Esophagus (tissue), 2 donors: ENCODE data around the gene FAM227B. TPM values are rescaled to one million over a fixed set of nuclear protein-coding genes. Genes with fewer than 3 reads are reported as not detected.

Experiments used
- H3K27ac ChIP-seq, 2 donors: one replicate each; pipeline ENCODE4 v1.5.1; 2013; ENCODE audit warnings: low read depth in 2 of 2, mild to moderate bottlenecking in 2 of 2, inconsistent platforms in 1 of 2, low read length in 1 of 2, moderate library complexity in 1 of 2
- H3K27me3 ChIP-seq, 2 donors: one replicate each; pipeline ENCODE4 v1.6.1; 2013; ENCODE audit warnings: low read length in 2 of 2, control low read depth in 1 of 2, mild to moderate bottlenecking in 1 of 2; ENCODE audit not compliant: insufficient read depth in 2 of 2, control insufficient read depth in 1 of 2
- H3K36me3 ChIP-seq, 2 donors: one replicate each; pipeline ENCODE4 v1.6.1; 2013; ENCODE audit warnings: low read length in 1 of 2; ENCODE audit not compliant: control insufficient read depth in 2 of 2, insufficient read depth in 2 of 2
- H3K4me1 ChIP-seq, 2 donors: one replicate each; pipeline ENCODE4 v1.6.1; 2013; ENCODE audit warnings: low read length in 1 of 2; ENCODE audit not compliant: control insufficient read depth in 2 of 2, insufficient read depth in 2 of 2
- H3K4me3 ChIP-seq, 2 donors: one replicate each; pipeline ENCODE4 v1.5.1; 2013; ENCODE audit warnings: low read length in 2 of 2, mild to moderate bottlenecking in 2 of 2, low read depth in 1 of 2, moderate library complexity in 1 of 2
- H3K9me3 ChIP-seq, 2 donors: one replicate each; pipeline ENCODE4 v1.6.1; 2013; ENCODE audit warnings: mild to moderate bottlenecking in 2 of 2, low read depth in 1 of 2, low read length in 1 of 2, moderate library complexity in 1 of 2; ENCODE audit not compliant: control insufficient read depth in 2 of 2, insufficient read depth in 1 of 2
- WGBS, 2 donors: extraction: QIAGEN DNeasy Blood & Tissue Kit; methylation state at CpG; one replicate each; pipeline ENCODE4 v1.1.7; 2013; 5-methylcytosine and 5-hydroxymethylcytosine counted together
- polyA plus RNA-seq, 2 donors: library from polyadenylated mRNA; stranded (reverse); fragments of 200-250 nt; gene quantifications; one replicate each; pipeline ENCODE4 v1.2.3, GENCODE V29; 2013
- donor health status: healthy with polysubstance abuse.
- donor health status: Bipolar disorder and iron deficiency.

Gene FAM227B
- polyA plus RNA-seq, 2 donors, result 1.1 to 2.0 TPM

GRCh38 chr15:49309889-49310288 lies 310.7 kb downstream of the FAM227B start:
- no peaks in the 10 kb centered on the region for H3K9me3 ChIP-seq
- H3K27ac ChIP-seq, result no peak overlapping the region
- no peak overlapping the region for H3K4me3 ChIP-seq
- H3K27me3 ChIP-seq, result no peaks in the 10 kb centered on the region
- H3K4me1 ChIP-seq, result no peaks in the 10 kb centered on the region
- no peaks in the 10 kb centered on the region for H3K36me3 ChIP-seq

- WGBS, 2 donors, result 92 to 93% methylated on average over 2 of the region's 2 CpGs
- peaks cover 2% of the 10 kb centered on the region in 2 donors for H3K36me3 ChIP-seq
- no peaks in the 10 kb centered on the region for H3K9me3 ChIP-seq
- H3K4me1 ChIP-seq, result no peaks in the 10 kb centered on the region
- H3K4me3 ChIP-seq, result no peak overlapping the region
- no peak overlapping the region for H3K27ac ChIP-seq
- no peaks in the 10 kb centered on the region for H3K27me3 ChIP-seq
Measured at GRCh38 chr15:49308686-49309085, 311.9 kb downstream of the FAM227B start.

- WGBS, 2 donors, result 82 to 87% methylated on average over 1 of the region's 1 CpG
- Histone ChIP-seq H3K4me1 (no peaks in the 10 kb centered on the region), H3K36me3 (peaks cover 2% of the 10 kb centered on the region in 2 donors), H3K27ac (no peak overlapping the region), H3K9me3 (no peaks in the 10 kb centered on the region), H3K4me3 (no peak overlapping the region), H3K27me3 (no peaks in the 10 kb centered on the region)
Measured at GRCh38 chr15:49306551-49306950, 314.1 kb downstream of the FAM227B start.

- Histone ChIP-seq H3K9me3 (no peaks in the 10 kb centered on the region), H3K27me3 (no peaks in the 10 kb centered on the region), H3K36me3 (peaks cover 2% of the 10 kb centered on the region in 2 donors), H3K4me1 (no peaks in the 10 kb centered on the region), H3K27ac (no peak overlapping the region), H3K4me3 (no peak overlapping the region)
- WGBS, 2 donors, result 92 to 93% methylated on average over 3 of the region's 3 CpGs
Measured at GRCh38 chr15:49303003-49303402, 317.6 kb downstream of the FAM227B start.

GRCh38 chr15:49301562-49301961 lies 319.1 kb downstream of the FAM227B start:
- no peak overlapping the region for H3K27ac ChIP-seq
- H3K36me3 ChIP-seq, result peaks cover 2% of the 10 kb centered on the region in 2 donors
- no peaks in the 10 kb centered on the region for H3K9me3 ChIP-seq
- no peaks in the 10 kb centered on the region for H3K27me3 ChIP-seq
- no peaks in the 10 kb centered on the region for H3K4me1 ChIP-seq
- H3K4me3 ChIP-seq, result no peak overlapping the region

GRCh38 chr15:49300856-49301255 lies 319.8 kb downstream of the FAM227B start:
- Histone ChIP-seq H3K27ac (no peak overlapping the region), H3K36me3 (peaks cover 2% of the 10 kb centered on the region in 2 donors), H3K9me3 (no peaks in the 10 kb centered on the region), H3K4me3 (no peak overlapping the region), H3K4me1 (no peaks in the 10 kb centered on the region), H3K27me3 (no peaks in the 10 kb centered on the region)
- 69 to 76% methylated on average over 3 of the region's 3 CpGs for WGBS, 2 donors

GRCh38 chr15:49297584-49297983 lies 323.0 kb downstream of the FAM227B start:
- no peak overlapping the region for H3K4me3 ChIP-seq
- 96 to 97% methylated on average over 1 of the region's 1 CpG for WGBS, 2 donors
- no peaks in the 10 kb centered on the region for H3K27me3 ChIP-seq
- no peaks in the 10 kb centered on the region for H3K9me3 ChIP-seq
- no peak overlapping the region for H3K27ac ChIP-seq
- no peaks in the 10 kb centered on the region for H3K36me3 ChIP-seq
- no peaks in the 10 kb centered on the region for H3K4me1 ChIP-seq

GRCh38 chr15:49296258-49296657 lies 324.4 kb downstream of the FAM227B start:
- no peaks in the 10 kb centered on the region for H3K36me3 ChIP-seq
- no peak overlapping the region for H3K4me3 ChIP-seq
- no peaks in the 10 kb centered on the region for H3K27me3 ChIP-seq
- H3K4me1 ChIP-seq, result no peaks in the 10 kb centered on the region
- H3K27ac ChIP-seq, result no peak overlapping the region
- no peaks in the 10 kb centered on the region for H3K9me3 ChIP-seq
- 96 to 97% methylated on average over 1 of the region's 1 CpG for WGBS, 2 donors

- peaks cover 0 to 3% of the 10 kb centered on the region in 2 donors for H3K36me3 ChIP-seq
- no peaks in the 10 kb centered on the region for H3K27me3 ChIP-seq
- H3K9me3 ChIP-seq, result no peaks in the 10 kb centered on the region
- H3K27ac ChIP-seq, result no peak overlapping the region
- H3K4me1 ChIP-seq, result no peaks in the 10 kb centered on the region
- H3K4me3 ChIP-seq, result no peak overlapping the region
Measured at GRCh38 chr15:49293941-49294340, 326.7 kb downstream of the FAM227B start.

GRCh38 chr15:49290191-49290590 lies 330.4 kb downstream of the FAM227B start:
- Histone ChIP-seq H3K9me3 (no peaks in the 10 kb centered on the region), H3K4me3 (no peak overlapping the region), H3K27me3 (no peaks in the 10 kb centered on the region), H3K27ac (no peak overlapping the region), H3K36me3 (peaks cover 0 to 3% of the 10 kb centered on the region in 2 donors), H3K4me1 (no peaks in the 10 kb centered on the region)
- 44 to 85% methylated on average over 1 of the region's 1 CpG for WGBS, 2 donors
